Measurements from ENCODE around the gene HDAC9.

Gene HDAC9

GRCh38 chr7:18495412-18496340 is at the start of gene HDAC9:
Gene HDAC9, plus strand, starts transcription at chr7:18495749. Its CDS starts 554 bp downstream, at chr7:18496303.
- peak within 1 kb of the TSS; percentile 48 for H3K27ac ChIP-seq (ENCODE audit: low read depth, low read length)
- peak within 1 kb of the TSS; percentile 5 for H2AFZ ChIP-seq (ENCODE audit: low read depth, low read length, severe bottlenecking)

GRCh38 chr7:18445916-18446520 is 49.5 kb upstream of the HDAC9 start:
- no peaks in the 10 kb centered on the region for H3K9me3 ChIP-seq (ENCODE audit: insufficient read depth, low read length)
- no peak overlapping the region for H3K4me3 ChIP-seq (ENCODE audit: insufficient read depth, low read length, poor library complexity, severe bottlenecking)
- H3K79me2 ChIP-seq (ENCODE audit: insufficient read depth, low read length) = no peaks in the 10 kb centered on the region
- H3K27me3 ChIP-seq (ENCODE audit: low read length) = no peaks in the 10 kb centered on the region
- TF ChIP-seq EZH2phosphoT487 (conservative IDR thresholded peaks at IDR 0.05; ENCODE audit: low read length) = no peak
- no peak for TF ChIP-seq CTCF (IDR thresholded peaks at IDR 0.05; ENCODE audit: insufficient read depth, low read length, poor library complexity, severe bottlenecking)
- no peaks in the 10 kb centered on the region for H3K36me3 ChIP-seq (ENCODE audit: low read length)
- no peaks in the 10 kb centered on the region for H3K9me2 ChIP-seq (replicated peaks; ENCODE audit: insufficient read depth, low read length)
- no peak overlapping the region for H2AFZ ChIP-seq (ENCODE audit: low read depth, low read length, severe bottlenecking)
- no peak overlapping the region for H3K27ac ChIP-seq (ENCODE audit: low read depth, low read length)
- no peak overlapping the region for H3K9ac ChIP-seq (ENCODE audit: low read length)
- no peaks in the 10 kb centered on the region for H3F3A ChIP-seq (ENCODE audit: insufficient read depth)
- no peak overlapping the region for H3K4me2 ChIP-seq (ENCODE audit: low read depth, low read length, poor library complexity, severe bottlenecking)
- no peaks in the 10 kb centered on the region for H4K20me1 ChIP-seq (ENCODE audit: low read depth, low read length)

More at GRCh38 chr7:18495412-18496340, at the start of gene HDAC9:
- H4K20me1 ChIP-seq (ENCODE audit: low read depth, low read length) = no peaks in the 10 kb centered on the region
- no peak for TF ChIP-seq EZH2phosphoT487 (conservative IDR thresholded peaks at IDR 0.05; ENCODE audit: low read length)
- TF ChIP-seq CTCF (IDR thresholded peaks at IDR 0.05; ENCODE audit: insufficient read depth, low read length, poor library complexity, severe bottlenecking) = no peak
- H3K36me3 ChIP-seq (ENCODE audit: low read length) = no peaks in the 10 kb centered on the region
- peak within 1 kb of the TSS; percentile 60 for H3K4me2 ChIP-seq (ENCODE audit: low read depth, low read length, poor library complexity, severe bottlenecking)
- H3F3A ChIP-seq (ENCODE audit: insufficient read depth) = 0 out of 2 replicates have a peak, but pooled peaks cover 3% of the 10 kb centered on the region
- peak within 1 kb of the TSS; percentile 42 for H3K4me3 ChIP-seq (ENCODE audit: insufficient read depth, low read length, poor library complexity, severe bottlenecking)
- no peaks in the 10 kb centered on the region for H3K27me3 ChIP-seq (ENCODE audit: low read length)
- H3K9ac ChIP-seq (ENCODE audit: low read length) = peak within 1 kb of the TSS; percentile 53
- H3K9me3 ChIP-seq (ENCODE audit: insufficient read depth, low read length) = no peaks in the 10 kb centered on the region
- no peaks in the 10 kb centered on the region for H3K9me2 ChIP-seq (replicated peaks; ENCODE audit: insufficient read depth, low read length)
- peaks cover 10% of the 10 kb centered on the region; the same call in 1 of the 2 replicates for H3K79me2 ChIP-seq (ENCODE audit: insufficient read depth, low read length)

- H3K27ac ChIP-seq (ENCODE audit: low read depth, low read length) = no peak overlapping the region
Observed at GRCh38 chr7:18450019-18450418, 45.5 kb upstream of the HDAC9 start.

More at GRCh38 chr7:18450019-18450418, 45.5 kb upstream of the HDAC9 start:
- Histone ChIP-seq H3K9ac (ENCODE audit: low read length) (no peak overlapping the region), H3K36me3 (ENCODE audit: low read length) (no peaks in the 10 kb centered on the region), H4K20me1 (ENCODE audit: low read depth, low read length) (no peaks in the 10 kb centered on the region), H3K27me3 (ENCODE audit: low read length) (no peaks in the 10 kb centered on the region), H3K4me3 (ENCODE audit: insufficient read depth, low read length, poor library complexity, severe bottlenecking) (no peak overlapping the region), H3K79me2 (ENCODE audit: insufficient read depth, low read length) (no peaks in the 10 kb centered on the region), H3K9me3 (ENCODE audit: insufficient read depth, low read length) (no peaks in the 10 kb centered on the region), H3F3A (ENCODE audit: insufficient read depth) (no peaks in the 10 kb centered on the region; the same call in 1 of the 2 replicates), H3K9me2 (replicated peaks; ENCODE audit: insufficient read depth, low read length) (no peaks in the 10 kb centered on the region; the same call in 1 of the 2 replicates), H2AFZ (ENCODE audit: low read depth, low read length, severe bottlenecking) (no peak overlapping the region), H3K4me2 (ENCODE audit: low read depth, low read length, poor library complexity, severe bottlenecking) (no peak overlapping the region)
- TF ChIP-seq CTCF (IDR thresholded peaks at IDR 0.05; ENCODE audit: insufficient read depth, low read length, poor library complexity, severe bottlenecking) (no peak), EZH2phosphoT487 (conservative IDR thresholded peaks at IDR 0.05; ENCODE audit: low read length) (no peak)
